Spinal cord (tissue), 10 donors: ENCODE results near the gene MAP7. TPM values are rescaled to one million over a fixed set of nuclear protein-coding genes. Genes with fewer than 3 reads are reported as not detected.

Experiments used
- DNase-seq, 6 donors: peaks; one replicate each; pipeline versions ENCODE4 v3.0.0 to v3.0.0-alpha.2; 2013 to 2015; ENCODE audit warnings: low spot score in 6 of 6, low read depth in 4 of 6
- H3K27ac ChIP-seq: one replicate; pipeline ENCODE4 v1.5.1; 2013; ENCODE audit warnings: low read depth, low read length, control low read depth
- H3K27me3 ChIP-seq: one replicate; pipeline ENCODE4 v1.6.1; 2013; ENCODE audit warnings: low read length; ENCODE audit not compliant: control insufficient read depth, insufficient read depth
- H3K36me3 ChIP-seq: one replicate; pipeline ENCODE4 v1.6.1; 2013; ENCODE audit warnings: low read length; ENCODE audit not compliant: control insufficient read depth, insufficient read depth
- H3K4me1 ChIP-seq: one replicate; pipeline ENCODE4 v1.6.1; 2013; ENCODE audit warnings: low read length; ENCODE audit not compliant: control insufficient read depth, insufficient read depth
- H3K4me3 ChIP-seq: one replicate; pipeline ENCODE4 v1.5.1; 2013; ENCODE audit warnings: low read depth, low read length, control low read depth
- H3K9me3 ChIP-seq: one replicate; pipeline ENCODE4 v1.6.1; 2013; ENCODE audit warnings: low read length; ENCODE audit not compliant: control insufficient read depth, insufficient read depth
- WGBS: methylation state at CpG from one replicate; pipeline ENCODE4 v1.1.5; 2013; ENCODE audit warnings: missing lambda C conversion rate; ENCODE audit not compliant: insufficient coverage; 5-methylcytosine and 5-hydroxymethylcytosine counted together
- polyA plus RNA-seq, 2 donors: library from polyadenylated mRNA; unstranded; fragments of 120-200 nt; gene quantifications; one replicate each; pipeline ENCODE4 v1.2.1, GENCODE V29; 2013; ENCODE audit not compliant: insufficient read length in 2 of 2
- total RNA-seq, 2 donors: library from RNA; depleted of rRNA in 1 of 2; stranded (reverse); fragments of 120-200 nt in 1 of 2; fragments of >200 nt in 1 of 2; gene quantifications; one replicate each; pipeline versions ENCODE4 v1.2.3 to v1.2.4, GENCODE V29; 2013 to 2014
- donor health status: healthy.

The MAP7 gene
- total and polyA plus RNA-seq, 4 donors = 9.9 to 19.7 (median 13.9) TPM

GRCh38 chr6:136566851-136567250 is 16.6 kb upstream of the MAP7 start:
- H3K27me3 ChIP-seq = no peaks in the 10 kb centered on the region
- H3K4me3 ChIP-seq = no peak overlapping the region
- H3K4me1 ChIP-seq = no peaks in the 10 kb centered on the region
- no peaks in the 10 kb centered on the region for H3K36me3 ChIP-seq
- WGBS = 100% methylated on average over 1 of the region's 2 CpGs
- DNase-seq = no peak
- no peak overlapping the region for H3K27ac ChIP-seq
- peaks cover 5% of the 10 kb centered on the region for H3K9me3 ChIP-seq

- no peaks in the 10 kb centered on the region for H3K4me1 ChIP-seq
These were observed 15.8 kb upstream of the MAP7 start for GRCh38 chr6:136566007-136566487.

GRCh38 chr6:136564180-136564579 is 14.0 kb upstream of the MAP7 start:
- no peaks in the 10 kb centered on the region for H3K36me3 ChIP-seq
- H3K4me3 ChIP-seq = no peak overlapping the region
- no peaks in the 10 kb centered on the region for H3K4me1 ChIP-seq
- no peak for DNase-seq
- H3K27ac ChIP-seq = no peak overlapping the region
- WGBS = no CpG with 5 or more reads among the region's 1 CpG
- no peaks in the 10 kb centered on the region for H3K27me3 ChIP-seq
- H3K9me3 ChIP-seq = no peaks in the 10 kb centered on the region

More at GRCh38 chr6:136566007-136566487, 15.8 kb upstream of the MAP7 start:
- Histone ChIP-seq H3K4me3 (no peak overlapping the region), H3K27me3 (no peaks in the 10 kb centered on the region), H3K9me3 (peaks cover 4% of the 10 kb centered on the region), H3K36me3 (no peaks in the 10 kb centered on the region), H3K27ac (no peak overlapping the region)
- DNase-seq = no peak
- WGBS = 96% methylated on average over 4 of the region's 6 CpGs

- Histone ChIP-seq H3K9me3 (no peaks in the 10 kb centered on the region), H3K4me3 (no peak overlapping the region), H3K27me3 (no peaks in the 10 kb centered on the region), H3K4me1 (no peaks in the 10 kb centered on the region), H3K36me3 (no peaks in the 10 kb centered on the region), H3K27ac (no peak overlapping the region)
- WGBS = no CpG with 5 or more reads among the region's 6 CpGs
- DNase-seq = no peak
These were observed 13.3 kb upstream of the MAP7 start for GRCh38 chr6:136563386-136564152.

GRCh38 chr6:136562211-136562610 is 12.0 kb upstream of the MAP7 start:
- WGBS = no CpG with 5 or more reads among the region's 2 CpGs
- Histone ChIP-seq H3K36me3 (no peaks in the 10 kb centered on the region), H3K4me1 (no peaks in the 10 kb centered on the region), H3K27me3 (no peaks in the 10 kb centered on the region), H3K4me3 (no peak overlapping the region), H3K9me3 (no peaks in the 10 kb centered on the region), H3K27ac (no peak overlapping the region)
- no peak for DNase-seq

- no peaks in the 10 kb centered on the region for H3K9me3 ChIP-seq
- no peaks in the 10 kb centered on the region for H3K36me3 ChIP-seq
- no peak for DNase-seq
- WGBS = 76% methylated on average over 3 of the region's 5 CpGs
- no peak overlapping the region for H3K27ac ChIP-seq
- no peak overlapping the region for H3K4me3 ChIP-seq
- peaks cover 14% of the 10 kb centered on the region for H3K4me1 ChIP-seq
- H3K27me3 ChIP-seq = peaks cover 26% of the 10 kb centered on the region
These were observed 3.1 kb upstream of the MAP7 start for GRCh38 chr6:136553166-136553787.

- Histone ChIP-seq H3K27me3 (peaks cover 26% of the 10 kb centered on the region), H3K4me3 (no peak overlapping the region), H3K36me3 (no peaks in the 10 kb centered on the region), H3K27ac (no peak overlapping the region), H3K4me1 (peaks cover 14% of the 10 kb centered on the region), H3K9me3 (no peaks in the 10 kb centered on the region)
- WGBS = 96% methylated on average over 4 of the region's 4 CpGs
- no peak for DNase-seq
These were observed 1.8 kb upstream of the MAP7 start for GRCh38 chr6:136552054-136552453.

GRCh38 chr6:136551103-136551502 is 881 bp upstream of the MAP7 start:
- H3K4me3 ChIP-seq = peak overlapping the region; percentile 48

GRCh38 chr6:136550045-136550329 is 235 bp downstream of the MAP7 start:
- Histone ChIP-seq H3K9me3 (no peaks in the 10 kb centered on the region), H3K4me1 (peaks cover 14% of the 10 kb centered on the region), H3K27me3 (peaks cover 26% of the 10 kb centered on the region), H3K4me3 (peak overlapping the region; percentile 59), H3K27ac (no peak overlapping the region), H3K36me3 (no peaks in the 10 kb centered on the region)
- no peak for DNase-seq
- under 1% methylated on average over 46 of the region's 46 CpGs for WGBS

More at GRCh38 chr6:136551103-136551502, 881 bp upstream of the MAP7 start:
- Histone ChIP-seq H3K4me1 (peaks cover 14% of the 10 kb centered on the region), H3K36me3 (no peaks in the 10 kb centered on the region), H3K9me3 (no peaks in the 10 kb centered on the region), H3K27ac (no peak overlapping the region), H3K27me3 (peaks cover 26% of the 10 kb centered on the region)
- 57% methylated on average over 2 of the region's 8 CpGs for WGBS
- peak in 1 of 6 donors; percentile 21 for DNase-seq
